ENCODE measurements around the gene LMF1. TPM values are rescaled to one million over a fixed set of nuclear protein-coding genes. Genes with fewer than 3 reads are reported as not detected.

The LMF1 gene
- total RNA-seq, 1 experiment from 2014 or later, result 12.8 TPM

DNA sequence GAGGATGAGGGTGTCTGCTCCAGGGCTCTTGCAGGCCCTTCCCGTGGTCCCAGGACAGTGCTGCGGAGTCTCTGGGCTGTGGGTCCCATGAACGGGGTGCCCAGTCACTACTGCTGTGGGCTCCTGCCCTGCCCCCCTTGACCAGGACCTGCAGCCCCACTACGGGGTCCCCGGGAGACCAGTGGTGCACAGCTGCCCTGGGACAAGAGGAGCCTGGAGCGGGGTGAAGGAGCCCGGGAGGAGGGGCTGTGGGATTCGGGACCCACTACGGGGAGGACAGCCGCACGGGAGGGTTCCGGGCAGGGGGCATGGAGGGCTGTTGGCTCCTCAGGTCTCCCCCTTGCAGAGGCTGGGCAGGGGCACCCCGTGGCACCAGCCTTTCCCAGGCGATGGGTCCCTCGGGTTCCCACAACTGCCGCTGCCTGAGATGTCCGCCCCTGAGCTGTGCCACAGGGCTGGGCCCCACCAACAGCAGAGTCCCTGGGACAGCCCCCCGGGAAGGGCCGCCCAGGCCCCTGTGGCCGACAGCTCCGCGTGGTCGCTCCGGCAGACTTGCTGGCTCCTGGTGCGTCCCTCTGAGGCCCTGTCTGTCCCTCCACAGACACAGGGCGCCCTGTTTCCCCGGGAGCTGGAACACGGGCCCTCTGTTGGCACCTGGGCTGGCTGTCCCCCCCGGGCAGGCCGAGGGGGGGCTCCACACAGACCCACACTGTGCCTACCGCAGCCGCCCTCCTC lies 118.2 kb downstream of the LMF1 start:
- no peak for DNase-seq (ENCODE audit: low read depth, low spot score)
- intact Hi-C loops (cut with micrococcal nuclease), result no loop called here
- Histone ChIP-seq H4K20me1 (ENCODE audit: insufficient read depth) (no peaks in the 10 kb centered on the region), H3K4me3 (replicated peaks in 1 of 2; ENCODE audit: low read depth in 1 of 2, low read length in 2 of 2) (no peak overlapping the region), H3K9ac (ENCODE audit: low read length) (no peak overlapping the region), H3K36me3 (ENCODE audit: control insufficient read depth in 1 of 2, insufficient read depth in 2 of 2, low read length in 2 of 2) (no peaks in the 10 kb centered on the region), H3K4me2 (ENCODE audit: low read length) (no peak overlapping the region), H3K9me3 (ENCODE audit: control insufficient read depth in 1 of 2, insufficient read depth in 1 of 2, low read depth in 1 of 2, low read length in 2 of 2) (peaks cover 5 to 21% of the 10 kb centered on the region in 2 experiments; a peak in 2 of 4 replicates), H3K27ac (ENCODE audit: low read depth, low read length) (no peak overlapping the region), H3K9me2 (ENCODE audit: insufficient read depth) (no peaks in the 10 kb centered on the region), H3K79me2 (ENCODE audit: insufficient read depth, low read length) (no peaks in the 10 kb centered on the region), H3K27me3 (ENCODE audit: insufficient read depth, low read length) (no peaks in the 10 kb centered on the region), H3K4me1 (ENCODE audit: control insufficient read depth in 1 of 2, insufficient read depth in 2 of 2, low read length in 2 of 2) (no peaks in the 10 kb centered on the region), H2AFZ (ENCODE audit: low read depth, low read length, poor library complexity, severe bottlenecking) (no peak overlapping the region)
- no peak for ATAC-seq
- BruUV-seq (replicated peaks), result no TSS peak
- TF ChIP-seq EGR1 (IDR thresholded peaks at IDR 0.05; ENCODE audit: low read depth) (no peak), EZH2 (IDR thresholded peaks at IDR 0.05) (no peak), ZNF274 (IDR thresholded peaks at IDR 0.05; ENCODE audit: low read depth, low read length) (no peak), POLR2A (IDR thresholded peaks at IDR 0.05; ENCODE audit: borderline replicate concordance, extremely low read depth, insufficient read depth, insufficient read length) (no peak), EZH2phosphoT487 (IDR thresholded peaks at IDR 0.05; ENCODE audit: borderline replicate concordance) (no peak), TCF7L2 (IDR thresholded peaks at IDR 0.05; ENCODE audit: borderline replicate concordance, extremely low read depth, insufficient read depth, insufficient read length) (no peak), FOSL1 (IDR thresholded peaks at IDR 0.05; ENCODE audit: low read depth) (no peak), ZFX (IDR thresholded peaks at IDR 0.05) (no peak), SP1 (IDR thresholded peaks at IDR 0.05; ENCODE audit: low read depth) (no peak), JUND (IDR thresholded peaks at IDR 0.05) (no peak), ELF1 (IDR thresholded peaks at IDR 0.05; ENCODE audit: borderline replicate concordance, low read depth) (no peak), RAD21 (IDR thresholded peaks at IDR 0.05; ENCODE audit: low read depth) (no peak), SRF (IDR thresholded peaks at IDR 0.05; ENCODE audit: low read depth) (no peak)
- TF ChIP-seq, protein P1, sequence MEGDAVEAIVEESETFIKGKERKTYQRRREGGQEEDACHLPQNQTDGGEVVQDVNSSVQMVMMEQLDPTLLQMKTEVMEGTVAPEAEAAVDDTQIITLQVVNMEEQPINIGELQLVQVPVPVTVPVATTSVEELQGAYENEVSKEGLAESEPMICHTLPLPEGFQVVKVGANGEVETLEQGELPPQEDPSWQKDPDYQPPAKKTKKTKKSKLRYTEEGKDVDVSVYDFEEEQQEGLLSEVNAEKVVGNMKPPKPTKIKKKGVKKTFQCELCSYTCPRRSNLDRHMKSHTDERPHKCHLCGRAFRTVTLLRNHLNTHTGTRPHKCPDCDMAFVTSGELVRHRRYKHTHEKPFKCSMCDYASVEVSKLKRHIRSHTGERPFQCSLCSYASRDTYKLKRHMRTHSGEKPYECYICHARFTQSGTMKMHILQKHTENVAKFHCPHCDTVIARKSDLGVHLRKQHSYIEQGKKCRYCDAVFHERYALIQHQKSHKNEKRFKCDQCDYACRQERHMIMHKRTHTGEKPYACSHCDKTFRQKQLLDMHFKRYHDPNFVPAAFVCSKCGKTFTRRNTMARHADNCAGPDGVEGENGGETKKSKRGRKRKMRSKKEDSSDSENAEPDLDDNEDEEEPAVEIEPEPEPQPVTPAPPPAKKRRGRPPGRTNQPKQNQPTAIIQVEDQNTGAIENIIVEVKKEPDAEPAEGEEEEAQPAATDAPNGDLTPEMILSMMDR (IDR thresholded peaks at IDR 0.05 in 2 of 3, conservative IDR thresholded peaks at IDR 0.05 in 1 of 3; ENCODE audit: borderline replicate concordance in 1 of 3, insufficient read depth in 1 of 3, low read depth in 2 of 3, low read length in 2 of 3), result no peak
- TF ChIP-seq, protein P2, sequence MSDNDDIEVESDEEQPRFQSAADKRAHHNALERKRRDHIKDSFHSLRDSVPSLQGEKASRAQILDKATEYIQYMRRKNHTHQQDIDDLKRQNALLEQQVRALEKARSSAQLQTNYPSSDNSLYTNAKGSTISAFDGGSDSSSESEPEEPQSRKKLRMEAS (IDR thresholded peaks at IDR 0.05), result no peak
- TF ChIP-seq, protein P3, sequence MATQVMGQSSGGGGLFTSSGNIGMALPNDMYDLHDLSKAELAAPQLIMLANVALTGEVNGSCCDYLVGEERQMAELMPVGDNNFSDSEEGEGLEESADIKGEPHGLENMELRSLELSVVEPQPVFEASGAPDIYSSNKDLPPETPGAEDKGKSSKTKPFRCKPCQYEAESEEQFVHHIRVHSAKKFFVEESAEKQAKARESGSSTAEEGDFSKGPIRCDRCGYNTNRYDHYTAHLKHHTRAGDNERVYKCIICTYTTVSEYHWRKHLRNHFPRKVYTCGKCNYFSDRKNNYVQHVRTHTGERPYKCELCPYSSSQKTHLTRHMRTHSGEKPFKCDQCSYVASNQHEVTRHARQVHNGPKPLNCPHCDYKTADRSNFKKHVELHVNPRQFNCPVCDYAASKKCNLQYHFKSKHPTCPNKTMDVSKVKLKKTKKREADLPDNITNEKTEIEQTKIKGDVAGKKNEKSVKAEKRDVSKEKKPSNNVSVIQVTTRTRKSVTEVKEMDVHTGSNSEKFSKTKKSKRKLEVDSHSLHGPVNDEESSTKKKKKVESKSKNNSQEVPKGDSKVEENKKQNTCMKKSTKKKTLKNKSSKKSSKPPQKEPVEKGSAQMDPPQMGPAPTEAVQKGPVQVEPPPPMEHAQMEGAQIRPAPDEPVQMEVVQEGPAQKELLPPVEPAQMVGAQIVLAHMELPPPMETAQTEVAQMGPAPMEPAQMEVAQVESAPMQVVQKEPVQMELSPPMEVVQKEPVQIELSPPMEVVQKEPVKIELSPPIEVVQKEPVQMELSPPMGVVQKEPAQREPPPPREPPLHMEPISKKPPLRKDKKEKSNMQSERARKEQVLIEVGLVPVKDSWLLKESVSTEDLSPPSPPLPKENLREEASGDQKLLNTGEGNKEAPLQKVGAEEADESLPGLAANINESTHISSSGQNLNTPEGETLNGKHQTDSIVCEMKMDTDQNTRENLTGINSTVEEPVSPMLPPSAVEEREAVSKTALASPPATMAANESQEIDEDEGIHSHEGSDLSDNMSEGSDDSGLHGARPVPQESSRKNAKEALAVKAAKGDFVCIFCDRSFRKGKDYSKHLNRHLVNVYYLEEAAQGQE (IDR thresholded peaks at IDR 0.05; ENCODE audit: low read depth), result no peak
- TF ChIP-seq, protein P4, sequence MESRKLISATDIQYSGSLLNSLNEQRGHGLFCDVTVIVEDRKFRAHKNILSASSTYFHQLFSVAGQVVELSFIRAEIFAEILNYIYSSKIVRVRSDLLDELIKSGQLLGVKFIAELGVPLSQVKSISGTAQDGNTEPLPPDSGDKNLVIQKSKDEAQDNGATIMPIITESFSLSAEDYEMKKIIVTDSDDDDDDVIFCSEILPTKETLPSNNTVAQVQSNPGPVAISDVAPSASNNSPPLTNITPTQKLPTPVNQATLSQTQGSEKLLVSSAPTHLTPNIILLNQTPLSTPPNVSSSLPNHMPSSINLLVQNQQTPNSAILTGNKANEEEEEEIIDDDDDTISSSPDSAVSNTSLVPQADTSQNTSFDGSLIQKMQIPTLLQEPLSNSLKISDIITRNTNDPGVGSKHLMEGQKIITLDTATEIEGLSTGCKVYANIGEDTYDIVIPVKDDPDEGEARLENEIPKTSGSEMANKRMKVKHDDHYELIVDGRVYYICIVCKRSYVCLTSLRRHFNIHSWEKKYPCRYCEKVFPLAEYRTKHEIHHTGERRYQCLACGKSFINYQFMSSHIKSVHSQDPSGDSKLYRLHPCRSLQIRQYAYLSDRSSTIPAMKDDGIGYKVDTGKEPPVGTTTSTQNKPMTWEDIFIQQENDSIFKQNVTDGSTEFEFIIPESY (IDR thresholded peaks at IDR 0.05; ENCODE audit: extremely low read depth, insufficient replicate concordance, low read length), result no peak
- POLR2A ChIA-PET, result no interaction called here
- CTCF ChIA-PET, result no interaction called here
- RAD21 ChIA-PET (ENCODE audit: low non-redundant PET in 1 of 2, low total read pairs in 2 of 2, uncharacterized antibody in 2 of 2, unreplicated experiment in 2 of 2), result no interaction called here

Data from HCT116 (cell line).